ENCODE measurements around the gene GATAD2B.

- no peak for TF ChIP-seq GATA3 (IDR thresholded peaks at IDR 0.05; ENCODE audit: low read depth, low read length)
- TF ChIP-seq GATA2 (IDR thresholded peaks at IDR 0.05; ENCODE audit: low read depth, low read length) = no peak
Measured at GRCh38 chr1:153946622-153947241, 24.0 kb upstream of the GATAD2B start, which contains the start of gene DENND4B.
